Measurements from ENCODE around the gene AMBP. TPM values are rescaled to one million over a fixed set of nuclear protein-coding genes. Genes with fewer than 3 reads are reported as not detected.
A peak's percentile ranks its signal among the peaks of the same experiment; 100 is the strongest.

AMBP gene
- total RNA-seq, 2 experiments from 2014 or later = not detected

GRCh38 chr9:114108016-114108833, 30.1 kb upstream of the AMBP start:
- H3K27me3 Mint-ChIP-seq = peaks cover 4% of the 10 kb centered on the region
- H3K27ac Mint-ChIP-seq = no peak overlapping the region
- H3K36me3 Mint-ChIP-seq = no peaks in the 10 kb centered on the region
- DNase-seq = peak; percentile 76
- no peaks in the 10 kb centered on the region for H3K4me1 Mint-ChIP-seq (ENCODE audit: low read depth)
- ChIA-PET CTCF (interaction anchor here (0.7 to 7.1 kb wide), 25 partner anchors 9 to 256 kb away, joined by 3 to 93 read pairs (median 3); partner anchors contain the start of genes COL27A1 and KIF12), POLR2A (no interaction called here)
- no peak overlapping the region for H3K4me3 Mint-ChIP-seq
- intact Hi-C loops (cut with micrococcal nuclease) = loop anchor here (1.0 to 5.0 kb wide), 2 partner anchors 49 to 183 kb away; partner anchors contain the start of gene COL27A1
- no peaks in the 10 kb centered on the region for H3K9me3 Mint-ChIP-seq

- H3K4me1 Mint-ChIP-seq (ENCODE audit: low read depth) = no peaks in the 10 kb centered on the region
- no peak for DNase-seq
- peaks cover 2% of the 10 kb centered on the region for H3K27me3 Mint-ChIP-seq
- intact Hi-C loops (cut with micrococcal nuclease) = loop anchor here (1.0 to 5.0 kb wide), 2 partner anchors 50 to 184 kb away; partner anchors contain the start of gene COL27A1
- H3K36me3 Mint-ChIP-seq = no peaks in the 10 kb centered on the region
- POLR2A ChIA-PET = no interaction called here
- H3K27ac Mint-ChIP-seq = no peak overlapping the region
- H3K9me3 Mint-ChIP-seq = no peaks in the 10 kb centered on the region
- no peak overlapping the region for H3K4me3 Mint-ChIP-seq
- CTCF ChIA-PET = interaction anchor here (0.7 to 7.1 kb wide), 18 partner anchors 8 to 257 kb away, joined by 3 to 93 read pairs (median 4); partner anchors contain the start of genes COL27A1 and KIF12
Measured at GRCh38 chr9:114107286-114108001, 29.3 kb upstream of the AMBP start.

- H3K27me3 Mint-ChIP-seq = peaks cover 6% of the 10 kb centered on the region
- ChIA-PET CTCF (interaction anchor here (1.4 to 7.1 kb wide), 3 partner anchors 21 to 187 kb away, joined by 3 to 93 read pairs (median 7); no protein-coding TSS in a partner anchor), POLR2A (no interaction called here)
- H3K4me1 Mint-ChIP-seq (ENCODE audit: low read depth) = no peaks in the 10 kb centered on the region
- H3K4me3 Mint-ChIP-seq = no peak overlapping the region
- no peaks in the 10 kb centered on the region for H3K36me3 Mint-ChIP-seq
- intact Hi-C loops (cut with micrococcal nuclease) = loop anchor here (5.0 kb wide), 1 partner anchor 52 kb away; the partner anchor contains the start of gene COL27A1
- no peak for DNase-seq
- H3K27ac Mint-ChIP-seq = no peak overlapping the region
- peaks cover 5% of the 10 kb centered on the region for H3K9me3 Mint-ChIP-seq
Measured at GRCh38 chr9:114105236-114105635, 27.1 kb upstream of the AMBP start.

GRCh38 chr9:114102484-114102883, 24.4 kb upstream of the AMBP start:
- POLR2A ChIA-PET = no interaction called here
- Mint-ChIP-seq H3K27me3 (peaks cover 19% of the 10 kb centered on the region), H3K4me3 (no peak overlapping the region), H3K27ac (no peak overlapping the region), H3K36me3 (no peaks in the 10 kb centered on the region), H3K4me1 (ENCODE audit: low read depth) (peaks cover 3% of the 10 kb centered on the region), H3K9me3 (peaks cover 5% of the 10 kb centered on the region)
- CTCF ChIA-PET = interaction anchor here (1.5 to 1.6 kb wide), 2 partner anchors 20 to 189 kb away, joined by 5 read pairs; no protein-coding TSS in a partner anchor
- intact Hi-C loops (cut with micrococcal nuclease) = no loop called here
- DNase-seq = no peak

- no peak overlapping the region for H3K27ac Mint-ChIP-seq
- H3K9me3 Mint-ChIP-seq = peaks cover 5% of the 10 kb centered on the region
- H3K4me1 Mint-ChIP-seq (ENCODE audit: low read depth) = peaks cover 5% of the 10 kb centered on the region
- ChIA-PET CTCF (interaction anchor here (0.8 to 1.9 kb wide), 4 partner anchors 9 to 191 kb away, joined by 3 to 7 read pairs (median 4); no protein-coding TSS in a partner anchor), POLR2A (no interaction called here)
- H3K36me3 Mint-ChIP-seq = no peaks in the 10 kb centered on the region
- no peak overlapping the region for H3K4me3 Mint-ChIP-seq
- intact Hi-C loops (cut with micrococcal nuclease) = no loop called here
- no peak for DNase-seq
- H3K27me3 Mint-ChIP-seq = peaks cover 29% of the 10 kb centered on the region
Measured at GRCh38 chr9:114100536-114100935, 22.4 kb upstream of the AMBP start.

GRCh38 chr9:114099669-114100270, 21.7 kb upstream of the AMBP start:
- DNase-seq = no peak
- Mint-ChIP-seq H3K27me3 (peaks cover 33% of the 10 kb centered on the region), H3K36me3 (no peaks in the 10 kb centered on the region), H3K27ac (no peak overlapping the region), H3K4me3 (no peak overlapping the region), H3K9me3 (peaks cover 5% of the 10 kb centered on the region), H3K4me1 (ENCODE audit: low read depth) (peaks cover 5% of the 10 kb centered on the region)
- POLR2A ChIA-PET = no interaction called here
- CTCF ChIA-PET = interaction anchor here (1.2 to 1.9 kb wide), 3 partner anchors 8 to 18 kb away, joined by 4 to 7 read pairs (median 7); no protein-coding TSS in a partner anchor
- intact Hi-C loops (cut with micrococcal nuclease) = no loop called here

- Mint-ChIP-seq H3K27ac (no peak within 1 kb of the TSS), H3K36me3 (no peaks in the 10 kb centered on the region), H3K4me3 (no peak within 1 kb of the TSS), H3K4me1 (ENCODE audit: low read depth) (peaks cover 5% of the 10 kb centered on the region), H3K9me3 (peaks cover 5% of the 10 kb centered on the region), H3K27me3 (peaks cover 35% of the 10 kb centered on the region)
- ChIA-PET POLR2A (no interaction called here), CTCF (interaction anchor here (1.2 to 1.9 kb wide), 3 partner anchors 9 to 17 kb away, joined by 4 to 7 read pairs (median 7); no protein-coding TSS in a partner anchor)
- DNase-seq = no peak
- intact Hi-C loops (cut with micrococcal nuclease) = no loop called here
Measured at GRCh38 chr9:114098936-114099668, 21.0 kb upstream of the AMBP start, which contains the start of gene KIF12. Gene KIF12 (minus strand): TSS chr9:114099292. CDS start chr9:114099276, 16 bp downstream.

- H3K9me3 Mint-ChIP-seq = peaks cover 5% of the 10 kb centered on the region
- CTCF ChIA-PET = interaction anchor here (1.0 to 1.9 kb wide), 2 partner anchors 10 to 16 kb away, joined by 5 to 7 read pairs; no protein-coding TSS in a partner anchor
Measured at GRCh38 chr9:114098021-114098935, 20.2 kb upstream of the AMBP start.

GRCh38 chr9:114097613-114098020, 19.5 kb upstream of the AMBP start:
- CTCF ChIA-PET = interaction anchor here (1.0 to 5.4 kb wide), 2 partner anchors 10 to 14 kb away, joined by 5 to 40 read pairs; no protein-coding TSS in a partner anchor
- peaks cover 5% of the 10 kb centered on the region for H3K4me1 Mint-ChIP-seq (ENCODE audit: low read depth)

More at GRCh38 chr9:114098021-114098935, 20.2 kb upstream of the AMBP start:
- no peak overlapping the region for H3K27ac Mint-ChIP-seq
- H3K4me1 Mint-ChIP-seq (ENCODE audit: low read depth) = peaks cover 5% of the 10 kb centered on the region
- DNase-seq = peak; percentile 36
- H3K36me3 Mint-ChIP-seq = no peaks in the 10 kb centered on the region
- peaks cover 41% of the 10 kb centered on the region for H3K27me3 Mint-ChIP-seq
- no peak overlapping the region for H3K4me3 Mint-ChIP-seq
- intact Hi-C loops (cut with micrococcal nuclease) = no loop called here
- POLR2A ChIA-PET = no interaction called here

GRCh38 chr9:114096866-114097612, 18.9 kb upstream of the AMBP start:
- Mint-ChIP-seq H3K9me3 (peaks cover 4% of the 10 kb centered on the region), H3K4me3 (no peak overlapping the region), H3K27ac (no peak overlapping the region), H3K4me1 (ENCODE audit: low read depth) (peaks cover 5% of the 10 kb centered on the region), H3K36me3 (no peaks in the 10 kb centered on the region), H3K27me3 (peaks cover 39% of the 10 kb centered on the region)
- DNase-seq = no peak
- CTCF ChIA-PET = interaction anchor here (1.0 to 5.4 kb wide), 2 partner anchors 11 to 14 kb away, joined by 5 to 40 read pairs (median 5); no protein-coding TSS in a partner anchor
- intact Hi-C loops (cut with micrococcal nuclease) = no loop called here
- POLR2A ChIA-PET = no interaction called here

More at GRCh38 chr9:114097613-114098020, 19.5 kb upstream of the AMBP start:
- intact Hi-C loops (cut with micrococcal nuclease) = no loop called here
- H3K4me3 Mint-ChIP-seq = no peak overlapping the region
- H3K27me3 Mint-ChIP-seq = peaks cover 40% of the 10 kb centered on the region
- POLR2A ChIA-PET = no interaction called here
- peaks cover 5% of the 10 kb centered on the region for H3K9me3 Mint-ChIP-seq
- H3K36me3 Mint-ChIP-seq = no peaks in the 10 kb centered on the region
- DNase-seq = peak; percentile 27
- no peak overlapping the region for H3K27ac Mint-ChIP-seq
